Trophoblast cell (in vitro differentiated cells and primary cell): ENCODE measurements around the gene MDGA2.

ENCODE experiments used
- DNase-seq, 2 donors: peaks; one replicate each; pipeline ENCODE4 v3.0.0-alpha.2; 2016
- H2AFZ ChIP-seq: 2 replicates; pipeline ENCODE4 v1.6.1; 2013; ENCODE audit warnings: low read length, moderate library complexity, mild to moderate bottlenecking; ENCODE audit not compliant: insufficient read depth, poor library complexity
- H2AK5ac ChIP-seq: 2 replicates; pipeline ENCODE4 v1.6.1; 2013; ENCODE audit warnings: mild to moderate bottlenecking, low read length
- H2BK120ac ChIP-seq: 2 replicates; pipeline ENCODE4 v1.6.1; 2013; ENCODE audit warnings: low read length, mild to moderate bottlenecking, moderate library complexity; ENCODE audit not compliant: insufficient read depth, poor library complexity
- H2BK12ac ChIP-seq: 2 replicates; pipeline ENCODE4 v1.6.1; 2013; ENCODE audit warnings: mild to moderate bottlenecking, low read length, moderate library complexity
- H2BK5ac ChIP-seq: 2 replicates; pipeline ENCODE4 v1.6.1; 2013; ENCODE audit warnings: low read length, low read depth, moderate library complexity, mild to moderate bottlenecking; ENCODE audit not compliant: poor library complexity
- H3K14ac ChIP-seq: 2 replicates; pipeline ENCODE4 v1.6.1; 2013; ENCODE audit warnings: mild to moderate bottlenecking, low read length
- H3K18ac ChIP-seq: 2 replicates; pipeline ENCODE4 v1.6.1; 2013; ENCODE audit warnings: mild to moderate bottlenecking, low read length
- H3K23ac ChIP-seq: 2 replicates; pipeline ENCODE4 v1.6.1; 2013; ENCODE audit warnings: low read length
- H3K27ac ChIP-seq: 2 replicates; pipeline ENCODE4 v1.5.1; 2013; ENCODE audit warnings: low read depth, mild to moderate bottlenecking, inconsistent platforms, low read length, moderate library complexity
- H3K27me3 ChIP-seq: 2 replicates; pipeline ENCODE4 v1.6.1; 2013; ENCODE audit warnings: inconsistent platforms, mild to moderate bottlenecking, low read length, moderate library complexity; ENCODE audit not compliant: insufficient read depth
- H3K36me3 ChIP-seq, 2 experiments: 1 replicate in 1 of 2; 2 replicates in 1 of 2; pipeline ENCODE4 v1.6.1; 2013; ENCODE audit warnings: low read length in 2 of 2, mild to moderate bottlenecking in 2 of 2, moderate library complexity in 1 of 2; ENCODE audit not compliant: insufficient read depth in 2 of 2, control insufficient read depth in 1 of 2
- H3K4ac ChIP-seq: 2 replicates; pipeline ENCODE4 v1.6.1; 2013; ENCODE audit warnings: low read depth, mild to moderate bottlenecking, low read length, moderate library complexity
- H3K4me1 ChIP-seq, 2 experiments: 1 replicate in 1 of 2; 2 replicates in 1 of 2; pipeline ENCODE4 v1.6.1; 2013; ENCODE audit warnings: low read length in 2 of 2, mild to moderate bottlenecking in 2 of 2, moderate library complexity in 1 of 2; ENCODE audit not compliant: insufficient read depth in 2 of 2, control insufficient read depth in 1 of 2
- H3K4me2 ChIP-seq: 2 replicates; pipeline ENCODE4 v1.6.1; 2013; ENCODE audit warnings: inconsistent platforms, mild to moderate bottlenecking, low read length, moderate library complexity
- H3K4me3 ChIP-seq: 2 replicates; pipeline ENCODE4 v1.5.1; 2013; ENCODE audit warnings: mild to moderate bottlenecking, low read depth, low read length, inconsistent platforms
- H3K79me1 ChIP-seq: one replicate; pipeline ENCODE4 v1.6.1; 2013; ENCODE audit warnings: low read length
- H3K79me2 ChIP-seq: 2 replicates; pipeline ENCODE4 v1.6.1; 2013; ENCODE audit warnings: low read length, mild to moderate bottlenecking; ENCODE audit not compliant: control insufficient read depth, insufficient read depth, poor library complexity
- H3K9ac ChIP-seq: 2 replicates; pipeline ENCODE4 v1.6.1; 2013; ENCODE audit warnings: mild to moderate bottlenecking, low read length
- H3K9me3 ChIP-seq: 2 replicates; pipeline ENCODE4 v1.6.1; 2013; ENCODE audit warnings: low read depth, mild to moderate bottlenecking, control low read depth, inconsistent platforms, low read length; ENCODE audit not compliant: insufficient read depth
- H4K12ac ChIP-seq: 2 replicates; pipeline ENCODE4 v1.6.1; 2013; ENCODE audit warnings: low read depth, mild to moderate bottlenecking, low read length, moderate library complexity
- H4K8ac ChIP-seq: 2 replicates; pipeline ENCODE4 v1.6.1; 2013; ENCODE audit warnings: low read depth, mild to moderate bottlenecking, low read length, moderate library complexity
- H4K91ac ChIP-seq: one replicate; pipeline ENCODE4 v1.6.1; 2013; ENCODE audit warnings: low read depth, mild to moderate bottlenecking, low read length, moderate library complexity
- WGBS: extraction: QIAGEN DNeasy Blood & Tissue Kit; methylation state at CpG from one replicate; pipeline ENCODE4 v1.1.7; 2013; ENCODE audit warnings: missing lambda C conversion rate; ENCODE audit not compliant: insufficient read length, insufficient coverage; ENCODE audit errors: extremely low coverage; 5-methylcytosine and 5-hydroxymethylcytosine counted together

The MDGA2 gene

DNA sequence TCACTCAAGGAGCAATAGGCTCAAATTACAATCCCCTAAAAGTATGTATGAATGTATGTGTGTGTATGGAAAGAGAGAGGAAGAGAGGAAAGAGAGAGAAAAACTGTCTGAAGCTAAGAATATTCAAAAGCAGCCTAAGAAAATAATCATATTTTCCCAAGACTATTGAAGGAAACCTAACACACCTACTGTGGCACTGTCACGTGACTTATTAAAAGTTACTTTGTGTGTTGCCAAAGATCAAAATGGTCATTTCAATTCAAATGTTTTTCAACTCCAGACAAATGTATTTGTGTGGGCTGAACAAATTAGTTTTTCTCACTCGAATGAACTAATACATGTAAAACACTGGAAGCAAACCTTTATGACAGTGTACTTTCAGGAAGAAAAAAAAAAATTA is 654.9 kb downstream of the MDGA2 start:
- Histone ChIP-seq H2BK5ac (no peak overlapping the region), H2BK12ac (no peak overlapping the region), H3K4me1 (peaks cover 0 to 2% of the 10 kb centered on the region in 2 experiments), H4K8ac (no peak overlapping the region), H3K9me3 (no peaks in the 10 kb centered on the region), H3K4me3 (no peak overlapping the region), H3K9ac (no peak overlapping the region), H2BK120ac (no peak overlapping the region), H4K91ac (no peak overlapping the region), H3K79me2 (no peaks in the 10 kb centered on the region), H3K27ac (no peak overlapping the region), H3K23ac (no peak overlapping the region), H4K12ac (no peak overlapping the region), H3K36me3 (no peaks in the 10 kb centered on the region), H3K27me3 (no peaks in the 10 kb centered on the region), H3K4ac (no peak overlapping the region), H3K14ac (no peak overlapping the region), H2AK5ac (no peak overlapping the region), H3K79me1 (no peaks in the 10 kb centered on the region), H3K18ac (no peak overlapping the region), H3K4me2 (no peak overlapping the region), H2AFZ (no peak overlapping the region)
- no CpG with 5 or more reads among the region's 2 CpGs for whole genome bisulfite sequencing
- no peak for DNase-seq

DNA sequence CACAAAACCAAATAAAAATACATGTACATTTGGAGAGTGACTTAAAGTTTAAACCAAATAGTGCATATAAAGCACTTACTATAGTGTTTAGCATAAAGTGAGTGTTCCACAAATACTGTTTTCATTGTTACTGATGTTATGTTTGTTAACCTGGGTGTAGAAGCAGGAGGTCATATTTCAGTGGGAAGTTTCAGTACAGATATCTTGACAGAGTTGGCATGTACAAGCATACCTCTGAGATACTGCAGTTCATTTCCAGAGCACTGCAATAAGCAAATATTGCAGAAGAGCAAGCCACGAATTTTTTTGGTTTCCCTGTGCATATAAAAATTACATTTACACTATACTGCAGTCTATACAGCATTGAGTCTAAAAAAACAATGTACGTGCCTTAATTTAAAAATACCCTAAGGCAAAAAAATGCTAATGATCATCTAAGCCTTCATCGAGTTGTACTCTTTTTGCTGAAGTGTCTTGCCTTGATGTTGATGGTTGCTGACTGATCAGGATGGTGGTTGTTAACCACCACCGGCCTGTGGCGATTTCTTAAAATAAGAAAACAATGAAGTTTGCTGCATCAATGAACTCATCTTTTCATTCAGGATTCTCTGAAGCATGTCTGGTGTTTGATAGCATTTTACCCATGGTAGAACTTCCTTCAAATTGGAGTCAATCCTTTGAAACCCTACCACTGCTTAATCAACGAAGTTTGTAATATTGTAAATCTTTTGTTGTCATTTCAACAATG is 662.7 kb downstream of the MDGA2 start:
- no peak overlapping the region for H2BK120ac ChIP-seq
- H2AK5ac ChIP-seq: no peak overlapping the region
- H3K4me1 ChIP-seq: no peaks in the 10 kb centered on the region
- no peak overlapping the region for H3K14ac ChIP-seq
- H3K4me3 ChIP-seq: no peak overlapping the region
- H4K8ac ChIP-seq: no peak overlapping the region
- H4K12ac ChIP-seq: no peak overlapping the region
- no peak overlapping the region for H3K9ac ChIP-seq
- no peak overlapping the region for H4K91ac ChIP-seq
- no peak overlapping the region for H3K27ac ChIP-seq
- H3K18ac ChIP-seq: no peak overlapping the region
- H3K27me3 ChIP-seq: no peaks in the 10 kb centered on the region
- no peak for DNase-seq
- H2BK5ac ChIP-seq: no peak overlapping the region
- no peak overlapping the region for H2AFZ ChIP-seq
- no peaks in the 10 kb centered on the region for H3K9me3 ChIP-seq
- H3K36me3 ChIP-seq: no peaks in the 10 kb centered on the region
- H2BK12ac ChIP-seq: no peak overlapping the region
- no peaks in the 10 kb centered on the region for H3K79me1 ChIP-seq
- no peak overlapping the region for H3K4ac ChIP-seq
- no peaks in the 10 kb centered on the region for H3K79me2 ChIP-seq
- H3K4me2 ChIP-seq: no peak overlapping the region
- no CpG with 5 or more reads among the region's 6 CpGs for WGBS
- H3K23ac ChIP-seq: no peak overlapping the region

GRCh38 chr14:47009615-47010014 is 665.8 kb downstream of the MDGA2 start:
- no peak overlapping the region for H3K4me3 ChIP-seq
- H3K23ac ChIP-seq: no peak overlapping the region
- no peak overlapping the region for H3K27ac ChIP-seq
- no peaks in the 10 kb centered on the region for H3K4me1 ChIP-seq
- no peak overlapping the region for H2BK120ac ChIP-seq
- H3K27me3 ChIP-seq: no peaks in the 10 kb centered on the region
- H2BK12ac ChIP-seq: no peak overlapping the region
- no peak overlapping the region for H4K91ac ChIP-seq
- H3K4me2 ChIP-seq: no peak overlapping the region
- no peak overlapping the region for H3K18ac ChIP-seq
- H4K8ac ChIP-seq: no peak overlapping the region
- no peaks in the 10 kb centered on the region for H3K79me2 ChIP-seq
- DNase-seq: no peak
- no peak overlapping the region for H4K12ac ChIP-seq
- no peak overlapping the region for H2BK5ac ChIP-seq
- no peaks in the 10 kb centered on the region for H3K9me3 ChIP-seq
- no peak overlapping the region for H3K9ac ChIP-seq
- no peak overlapping the region for H2AFZ ChIP-seq
- H3K79me1 ChIP-seq: no peaks in the 10 kb centered on the region
- H3K14ac ChIP-seq: no peak overlapping the region
- H3K36me3 ChIP-seq: no peaks in the 10 kb centered on the region
- H2AK5ac ChIP-seq: no peak overlapping the region
- H3K4ac ChIP-seq: no peak overlapping the region
- no CpG with 5 or more reads among the region's 3 CpGs for WGBS

DNA sequence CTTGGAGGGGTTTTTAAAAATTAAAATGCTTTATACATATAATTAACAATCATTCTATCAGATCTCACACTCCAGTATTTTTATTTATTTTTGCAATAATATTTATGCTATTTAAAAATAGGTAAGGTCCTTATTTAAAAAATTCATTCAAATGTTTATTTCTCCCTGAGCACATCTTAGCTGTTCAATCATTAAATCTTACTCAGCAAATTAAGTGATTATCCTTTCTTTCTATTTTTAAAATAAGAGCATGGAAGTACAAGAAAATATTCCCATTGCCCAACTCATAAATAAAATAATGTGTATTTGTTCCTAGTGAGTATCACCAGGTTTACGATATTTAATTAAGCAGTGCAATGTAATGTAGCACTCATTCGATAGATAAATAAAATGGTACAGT is 666.7 kb downstream of the MDGA2 start:
- Histone ChIP-seq H3K79me2 (no peaks in the 10 kb centered on the region), H3K4me2 (no peak overlapping the region), H3K4me3 (no peak overlapping the region), H2BK12ac (no peak overlapping the region), H3K18ac (no peak overlapping the region), H3K79me1 (no peaks in the 10 kb centered on the region), H3K9me3 (no peaks in the 10 kb centered on the region), H3K4ac (no peak overlapping the region), H2BK5ac (no peak overlapping the region), H2BK120ac (no peak overlapping the region), H3K36me3 (no peaks in the 10 kb centered on the region), H3K9ac (no peak overlapping the region), H3K4me1 (no peaks in the 10 kb centered on the region), H4K91ac (no peak overlapping the region), H2AK5ac (no peak overlapping the region), H3K23ac (no peak overlapping the region), H4K8ac (no peak overlapping the region), H3K14ac (no peak overlapping the region), H3K27me3 (no peaks in the 10 kb centered on the region), H2AFZ (no peak overlapping the region), H4K12ac (no peak overlapping the region), H3K27ac (no peak overlapping the region)
- no peak for DNase-seq
- WGBS: no CpG with 5 or more reads among the region's 2 CpGs
